ENCODE results near the gene PLAGL1. TPM values are rescaled to one million over a fixed set of nuclear protein-coding genes. Genes with fewer than 3 reads are reported as not detected.

The PLAGL1 gene
- total RNA-seq, 2 experiments from 2014 or later, result 19.0 to 20.7 TPM

DNA sequence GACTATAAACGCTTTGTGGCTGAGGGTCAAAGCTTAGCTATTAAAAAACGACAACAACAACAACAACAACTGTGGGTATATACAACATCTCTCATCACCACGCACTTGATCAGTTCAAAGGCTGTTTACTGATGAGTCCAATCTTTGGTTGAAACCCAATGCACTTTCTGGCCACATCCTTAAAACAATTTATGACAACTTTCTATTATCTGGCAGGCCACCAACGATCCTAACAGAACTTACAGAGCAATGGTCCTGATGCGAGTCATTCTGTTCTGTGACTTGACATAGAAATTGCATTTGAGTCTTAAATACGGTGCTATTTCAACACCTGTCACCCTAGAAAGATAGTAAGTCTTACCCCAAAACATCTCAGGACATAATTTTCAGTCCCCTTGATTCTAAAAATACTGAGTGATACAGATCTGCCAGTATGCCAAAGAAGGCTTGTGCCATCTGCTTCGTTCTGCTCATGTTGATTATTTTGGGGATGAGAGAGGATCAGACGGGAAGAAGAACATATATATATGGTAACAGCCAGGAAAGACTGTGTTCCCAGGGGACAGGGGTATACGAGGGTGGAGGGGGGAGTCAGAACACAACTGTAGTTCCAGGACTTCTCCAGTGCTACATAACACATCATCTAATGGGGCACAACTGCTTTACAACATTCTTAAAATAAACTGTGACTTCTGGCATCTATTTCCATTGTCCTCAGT, 55.8 kb downstream of the PLAGL1 start:
- H3K4me3 Mint-ChIP-seq, result no peak overlapping the region
- ATAC-seq (no peak), DNase-seq (no peak)
- no peaks in the 10 kb centered on the region for H3K9me3 Mint-ChIP-seq
- TF ChIP-seq, protein P1, sequence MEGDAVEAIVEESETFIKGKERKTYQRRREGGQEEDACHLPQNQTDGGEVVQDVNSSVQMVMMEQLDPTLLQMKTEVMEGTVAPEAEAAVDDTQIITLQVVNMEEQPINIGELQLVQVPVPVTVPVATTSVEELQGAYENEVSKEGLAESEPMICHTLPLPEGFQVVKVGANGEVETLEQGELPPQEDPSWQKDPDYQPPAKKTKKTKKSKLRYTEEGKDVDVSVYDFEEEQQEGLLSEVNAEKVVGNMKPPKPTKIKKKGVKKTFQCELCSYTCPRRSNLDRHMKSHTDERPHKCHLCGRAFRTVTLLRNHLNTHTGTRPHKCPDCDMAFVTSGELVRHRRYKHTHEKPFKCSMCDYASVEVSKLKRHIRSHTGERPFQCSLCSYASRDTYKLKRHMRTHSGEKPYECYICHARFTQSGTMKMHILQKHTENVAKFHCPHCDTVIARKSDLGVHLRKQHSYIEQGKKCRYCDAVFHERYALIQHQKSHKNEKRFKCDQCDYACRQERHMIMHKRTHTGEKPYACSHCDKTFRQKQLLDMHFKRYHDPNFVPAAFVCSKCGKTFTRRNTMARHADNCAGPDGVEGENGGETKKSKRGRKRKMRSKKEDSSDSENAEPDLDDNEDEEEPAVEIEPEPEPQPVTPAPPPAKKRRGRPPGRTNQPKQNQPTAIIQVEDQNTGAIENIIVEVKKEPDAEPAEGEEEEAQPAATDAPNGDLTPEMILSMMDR (IDR thresholded peaks at IDR 0.05), result no peak
- ChIA-PET CTCF (interaction anchor here (2.0 to 5.0 kb wide), 4 partner anchors 9 to 61 kb away, joined by 6 to 25 read pairs (median 14); no protein-coding TSS in a partner anchor), POLR2A (interaction anchor here (1.3 kb wide), 1 partner anchor 35 kb away, joined by 3 read pairs; no protein-coding TSS in a partner anchor)
- intact Hi-C loops (cut with micrococcal nuclease), result no loop called here
- peaks cover 3% of the 10 kb centered on the region for H3K36me3 Mint-ChIP-seq (ENCODE audit: low read depth)
- no peak overlapping the region for H3K27ac Mint-ChIP-seq
- no peaks in the 10 kb centered on the region for H3K27me3 Mint-ChIP-seq
- H3K4me1 Mint-ChIP-seq (ENCODE audit: low read depth), result no peaks in the 10 kb centered on the region

DNA sequence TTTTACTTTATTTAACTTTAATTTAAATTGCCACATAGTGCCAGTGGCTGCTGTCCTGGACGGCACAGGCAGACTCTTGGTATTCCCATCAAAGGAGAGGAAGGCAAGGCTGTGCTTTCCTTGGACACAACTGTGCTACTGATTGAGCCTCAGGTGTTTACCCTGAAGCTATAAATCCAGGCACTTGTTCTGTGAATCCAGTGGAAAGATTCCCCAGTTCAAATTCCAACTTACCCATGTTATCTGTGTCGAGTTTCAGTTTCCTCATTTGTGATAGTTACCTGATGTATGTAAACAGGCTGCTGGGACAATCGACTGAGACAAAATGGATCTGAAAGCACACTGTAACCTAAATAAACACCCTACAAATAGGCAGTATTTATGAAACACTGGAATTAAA, 57.2 kb downstream of the PLAGL1 start:
- Mint-ChIP-seq H3K4me1 (ENCODE audit: low read depth) (no peaks in the 10 kb centered on the region), H3K27ac (no peak overlapping the region), H3K36me3 (ENCODE audit: low read depth) (peaks cover 4% of the 10 kb centered on the region), H3K27me3 (no peaks in the 10 kb centered on the region), H3K9me3 (no peaks in the 10 kb centered on the region), H3K4me3 (no peak overlapping the region)
- ChIA-PET CTCF (interaction anchor here (1.6 to 4.6 kb wide), 3 partner anchors 8 to 11 kb away, joined by 6 to 26 read pairs (median 6); no protein-coding TSS in a partner anchor), POLR2A (interaction anchor here (1.5 kb wide), 1 partner anchor 100 kb away, joined by 3 read pairs; no protein-coding TSS in a partner anchor)
- DNase-seq (no peak), ATAC-seq (no peak)
- intact Hi-C loops (cut with micrococcal nuclease), result no loop called here
- TF ChIP-seq, protein P1 (IDR thresholded peaks at IDR 0.05), result no peak

DNA sequence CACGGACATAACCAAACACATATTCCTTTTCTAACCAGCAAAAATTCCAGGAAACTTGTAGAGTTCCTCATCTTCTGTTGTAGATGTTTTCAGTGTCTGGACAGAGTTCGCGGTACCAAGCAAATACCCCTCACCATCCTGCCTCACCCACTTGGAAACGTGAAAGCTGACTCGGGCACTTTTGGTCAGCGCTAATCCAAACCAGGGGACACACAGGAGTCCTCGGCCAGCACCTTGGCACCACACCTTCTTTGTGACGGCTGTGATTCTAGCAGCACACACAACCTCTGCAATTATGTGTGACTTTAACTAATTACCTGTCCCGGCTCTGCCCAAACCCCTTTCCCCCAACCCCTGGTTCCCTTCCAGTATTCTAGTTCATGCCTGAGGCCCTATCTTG, 58.1 kb downstream of the PLAGL1 start:
- Mint-ChIP-seq H3K27ac (no peak overlapping the region), H3K4me1 (ENCODE audit: low read depth) (no peaks in the 10 kb centered on the region), H3K4me3 (no peak overlapping the region), H3K36me3 (ENCODE audit: low read depth) (peaks cover 4% of the 10 kb centered on the region), H3K27me3 (no peaks in the 10 kb centered on the region), H3K9me3 (no peaks in the 10 kb centered on the region)
- DNase-seq (no peak), ATAC-seq (no peak)
- ChIA-PET CTCF (interaction anchor here (1.6 to 4.6 kb wide), 2 partner anchors 8 to 10 kb away, joined by 6 to 26 read pairs; no protein-coding TSS in a partner anchor), POLR2A (interaction anchor here (1.5 kb wide), 1 partner anchor 101 kb away, joined by 3 read pairs; no protein-coding TSS in a partner anchor)
- intact Hi-C loops (cut with micrococcal nuclease), result loop anchor here (10.0 kb wide), 1 partner anchor 135 kb away; no protein-coding TSS in a partner anchor
- TF ChIP-seq, protein P1 (IDR thresholded peaks at IDR 0.05), result no peak

DNA sequence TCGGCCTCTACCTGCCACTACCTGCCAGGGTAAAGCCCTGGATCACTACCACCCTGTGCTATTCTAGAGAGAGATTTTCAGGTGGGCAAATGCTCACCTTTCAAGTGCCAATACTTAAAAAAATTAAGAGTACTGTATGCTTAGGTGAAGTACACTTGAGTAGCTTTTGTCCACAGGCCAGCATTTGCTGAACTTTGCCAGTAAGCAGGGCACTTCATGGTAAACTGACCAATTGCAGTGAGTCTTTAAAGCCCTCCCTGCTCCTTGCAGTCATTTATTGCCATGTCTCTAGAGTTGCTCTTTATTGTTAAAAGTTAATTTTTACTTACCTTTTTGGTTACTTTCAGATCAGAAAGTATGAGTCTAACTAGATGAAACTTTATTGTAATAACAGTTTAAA, 58.5 kb downstream of the PLAGL1 start:
- Mint-ChIP-seq H3K9me3 (no peaks in the 10 kb centered on the region), H3K27ac (no peak overlapping the region), H3K4me3 (no peak overlapping the region), H3K4me1 (ENCODE audit: low read depth) (no peaks in the 10 kb centered on the region), H3K27me3 (no peaks in the 10 kb centered on the region), H3K36me3 (ENCODE audit: low read depth) (peaks cover 4% of the 10 kb centered on the region)
- TF ChIP-seq, protein P1 (IDR thresholded peaks at IDR 0.05), result no peak
- intact Hi-C loops (cut with micrococcal nuclease), result loop anchor here (10.0 kb wide), 1 partner anchor 135 kb away; no protein-coding TSS in a partner anchor
- POLR2A ChIA-PET, result no interaction called here
- DNase-seq (no peak), ATAC-seq (no peak)
- CTCF ChIA-PET, result interaction anchor here (4.6 kb wide), 1 partner anchor 10 kb away, joined by 26 read pairs; no protein-coding TSS in a partner anchor

DNA sequence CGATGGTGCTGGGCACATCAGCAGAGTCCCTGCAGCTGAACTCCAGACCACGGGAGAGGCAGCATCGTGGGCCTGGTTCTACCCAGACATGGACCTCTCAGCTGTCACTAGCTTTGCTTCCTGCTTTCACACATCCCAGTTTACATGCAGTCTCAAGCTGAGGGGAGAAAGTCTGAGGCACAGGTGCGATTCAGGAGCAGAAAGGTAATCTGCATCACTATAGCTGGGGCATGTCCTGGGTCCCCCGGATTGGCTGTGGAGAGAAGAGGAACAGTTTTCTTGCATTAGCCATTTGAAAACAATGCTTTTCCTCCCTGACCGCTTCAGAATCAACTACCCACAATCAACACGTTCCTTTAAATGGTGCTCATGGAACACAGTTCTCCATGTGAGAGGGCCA, 59.9 kb downstream of the PLAGL1 start:
- TF ChIP-seq, protein P1 (IDR thresholded peaks at IDR 0.05), result no peak
- POLR2A ChIA-PET, result no interaction called here
- intact Hi-C loops (cut with micrococcal nuclease), result loop anchor here (10.0 kb wide), 1 partner anchor 137 kb away; no protein-coding TSS in a partner anchor
- no peak overlapping the region for H3K27ac Mint-ChIP-seq
- CTCF ChIA-PET, result interaction anchor here (1.0 to 4.6 kb wide), 2 partner anchors 9 to 90 kb away, joined by 3 to 26 read pairs; no protein-coding TSS in a partner anchor
- ATAC-seq (no peak), DNase-seq (no peak)
- H3K4me1 Mint-ChIP-seq (ENCODE audit: low read depth), result no peaks in the 10 kb centered on the region
- H3K36me3 Mint-ChIP-seq (ENCODE audit: low read depth), result peaks cover 4% of the 10 kb centered on the region
- H3K9me3 Mint-ChIP-seq, result no peaks in the 10 kb centered on the region
- H3K27me3 Mint-ChIP-seq, result no peaks in the 10 kb centered on the region
- no peak overlapping the region for H3K4me3 Mint-ChIP-seq

Measured in activated CD8-positive, alpha-beta T cell treated with anti-CD3 and anti-CD28 coated beads for 36 hours (primary cell).